GM19467 (cell line): Measurements from ENCODE around the gene ACO1.
"Not testable (repeated sequence)": the region's sequence is repeated elsewhere in the genome, so short reads cannot be mapped to it uniquely, and the experiment has no call there.

Experiments
- ATAC-seq: cut with Tn5 transposase; IDR thresholded peaks from one replicate; pipeline ENCODE4 v1.9.1; 2021; ENCODE audit warnings: mild to moderate bottlenecking, moderate library complexity; ENCODE audit not compliant: unreplicated experiment

ACO1 gene

GRCh38 chr9:32384364-32385151, at the start of gene ACO1:
Gene ACO1 (plus strand): TSS chr9:32384643. CDS start chr9:32405507, 20,864 bp downstream.
- ATAC-seq = peak; percentile 93

GRCh38 chr9:32334916-32335895, 49.2 kb upstream of the ACO1 start:
- no peak for ATAC-seq

GRCh38 chr9:32339424-32339823, 45.0 kb upstream of the ACO1 start:
- ATAC-seq = peak; percentile 94

GRCh38 chr9:32340361-32340760, 44.1 kb upstream of the ACO1 start:
- no peak for ATAC-seq

DNA sequence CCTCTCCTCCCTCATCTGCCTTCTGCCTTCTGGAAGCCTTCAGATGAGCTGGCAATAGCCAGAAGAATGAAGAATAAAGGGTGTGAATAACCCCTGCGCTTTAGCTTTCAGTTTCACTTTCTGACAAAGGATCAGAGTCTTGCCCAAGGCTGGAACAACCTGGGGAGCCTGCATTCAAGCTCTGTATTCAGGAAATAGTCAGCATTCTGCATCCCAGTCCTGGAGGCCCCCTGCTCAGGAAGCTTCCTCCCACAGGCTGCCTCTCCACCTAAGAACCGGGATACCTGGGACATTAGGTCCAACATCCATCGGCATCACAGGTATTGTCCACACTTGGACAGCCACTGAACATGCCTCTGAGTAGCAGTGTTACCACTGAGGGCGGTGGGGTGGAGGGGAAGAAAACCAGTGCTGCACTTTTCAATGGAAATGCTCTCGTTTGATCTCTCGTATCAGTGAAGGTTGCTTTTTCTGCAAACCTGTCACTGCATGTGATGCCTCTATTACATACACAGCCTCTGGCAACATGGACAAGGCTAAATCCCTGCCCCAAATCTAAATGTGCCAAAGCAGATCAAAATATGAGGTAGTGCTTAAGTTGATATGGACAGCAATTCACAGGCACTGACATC, 39.8 kb upstream of the ACO1 start:
- no peak for ATAC-seq

GRCh38 chr9:32345243-32345642, 39.2 kb upstream of the ACO1 start:
- no peak for ATAC-seq

DNA sequence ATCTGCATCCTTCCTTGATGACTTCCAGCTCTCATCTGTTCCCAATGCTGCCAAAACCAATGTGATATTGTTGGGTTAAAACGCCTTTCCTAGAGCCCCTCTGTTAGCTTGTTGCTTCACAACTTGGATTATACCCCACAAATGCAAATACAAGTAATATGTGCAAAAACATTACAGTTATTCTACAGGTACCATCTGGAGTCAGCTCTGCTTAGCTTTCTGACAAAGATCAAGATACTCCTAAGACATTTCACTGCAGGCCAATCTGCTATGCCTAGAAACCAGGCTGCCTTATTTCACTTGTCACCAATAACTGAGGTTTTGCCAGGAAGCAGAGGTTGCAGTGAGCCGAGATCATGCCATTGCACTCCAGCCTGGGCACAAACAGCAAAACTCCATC, 36.9 kb upstream of the ACO1 start:
- ATAC-seq = no peak

DNA sequence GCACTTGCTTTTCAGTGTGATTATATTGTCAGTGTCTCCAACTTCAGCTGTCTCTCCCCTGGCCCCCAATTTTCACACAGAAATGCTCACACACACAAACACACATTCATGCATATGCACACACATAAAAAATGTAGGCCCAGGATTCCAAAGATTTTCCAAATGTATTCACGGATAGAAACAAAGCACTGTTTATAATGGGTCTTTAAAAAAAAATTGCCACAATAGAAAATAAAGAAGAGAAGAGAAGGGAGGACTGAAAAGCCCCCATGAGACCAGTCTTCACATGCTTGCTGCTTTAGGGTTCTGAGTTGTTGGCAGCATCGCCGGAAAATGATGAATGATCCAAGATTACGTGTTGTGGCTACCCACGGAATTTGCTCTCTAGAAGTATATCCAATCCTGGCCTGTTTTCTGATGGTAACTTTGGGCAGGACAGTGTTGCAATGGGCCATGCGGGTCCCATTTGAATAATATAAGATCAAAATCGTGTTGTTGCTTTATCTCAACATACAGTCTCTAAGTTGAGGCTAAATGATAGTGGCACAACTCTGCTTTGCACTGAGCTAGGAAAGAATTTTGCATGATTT, 36.2 kb upstream of the ACO1 start:
- no peak for ATAC-seq

DNA sequence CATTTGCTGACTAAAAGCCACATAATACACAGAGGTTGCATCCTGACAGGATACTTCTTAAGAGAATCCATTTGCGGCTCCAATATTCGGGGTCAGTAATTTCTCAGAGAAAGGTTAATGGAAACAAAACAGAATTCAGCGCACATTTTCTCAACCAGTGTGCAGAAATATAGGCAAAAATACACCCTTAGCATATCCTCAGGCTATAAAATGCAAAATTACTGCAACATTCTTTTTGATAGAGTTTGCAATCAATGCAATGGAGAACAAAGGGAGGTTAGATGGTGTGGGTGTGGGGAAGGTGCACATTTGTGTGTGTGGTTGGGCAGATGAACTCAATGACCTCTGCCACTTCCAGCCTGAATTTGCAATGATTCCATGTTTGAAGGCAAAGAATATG, 35.4 kb upstream of the ACO1 start:
- ATAC-seq = no peak

DNA sequence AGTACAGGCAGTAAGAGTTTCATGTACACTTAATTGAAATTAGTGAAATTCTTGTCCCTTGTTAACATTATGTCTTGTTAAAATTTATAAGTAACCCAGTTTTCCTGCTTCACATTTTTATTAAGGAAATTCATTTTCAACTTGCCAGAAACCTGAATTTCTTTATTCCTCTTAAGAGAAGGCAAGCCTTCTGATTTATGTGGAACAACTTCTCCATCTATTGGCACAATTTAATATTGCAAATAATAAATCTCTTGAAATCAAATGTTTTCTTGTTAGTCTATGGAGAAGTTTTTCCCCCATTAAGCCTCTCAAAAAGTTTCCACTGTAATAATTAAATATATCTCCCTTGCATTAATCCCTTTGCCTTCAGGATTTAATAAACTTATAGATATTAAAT, 33.8 kb upstream of the ACO1 start:
- no peak for ATAC-seq

DNA sequence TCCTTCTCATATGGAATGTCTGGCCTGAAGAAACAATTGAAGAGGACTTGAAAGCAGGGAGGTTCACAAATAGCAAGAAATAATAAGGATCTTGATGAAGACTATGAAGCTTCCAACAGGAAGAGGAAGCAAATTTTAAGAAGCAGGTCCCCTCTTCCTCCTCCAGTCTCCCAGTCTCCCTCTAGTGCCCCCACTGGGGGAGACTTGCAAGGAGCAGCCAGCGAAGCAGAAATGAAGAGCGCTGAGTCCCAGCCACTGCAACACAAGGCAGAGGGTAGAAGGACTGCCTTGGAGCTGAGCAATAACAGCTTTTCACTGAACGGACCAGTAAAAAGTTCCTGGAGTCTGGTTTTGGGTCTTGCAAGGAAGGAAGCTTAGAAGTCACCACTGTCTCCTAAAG, 32.6 kb upstream of the ACO1 start:
- no peak for ATAC-seq

- ATAC-seq = not testable (repeated sequence)
Observed at GRCh38 chr9:32353476-32353875, 31.0 kb upstream of the ACO1 start.

GRCh38 chr9:32359452-32359851, 25.0 kb upstream of the ACO1 start:
- no peak for ATAC-seq

DNA sequence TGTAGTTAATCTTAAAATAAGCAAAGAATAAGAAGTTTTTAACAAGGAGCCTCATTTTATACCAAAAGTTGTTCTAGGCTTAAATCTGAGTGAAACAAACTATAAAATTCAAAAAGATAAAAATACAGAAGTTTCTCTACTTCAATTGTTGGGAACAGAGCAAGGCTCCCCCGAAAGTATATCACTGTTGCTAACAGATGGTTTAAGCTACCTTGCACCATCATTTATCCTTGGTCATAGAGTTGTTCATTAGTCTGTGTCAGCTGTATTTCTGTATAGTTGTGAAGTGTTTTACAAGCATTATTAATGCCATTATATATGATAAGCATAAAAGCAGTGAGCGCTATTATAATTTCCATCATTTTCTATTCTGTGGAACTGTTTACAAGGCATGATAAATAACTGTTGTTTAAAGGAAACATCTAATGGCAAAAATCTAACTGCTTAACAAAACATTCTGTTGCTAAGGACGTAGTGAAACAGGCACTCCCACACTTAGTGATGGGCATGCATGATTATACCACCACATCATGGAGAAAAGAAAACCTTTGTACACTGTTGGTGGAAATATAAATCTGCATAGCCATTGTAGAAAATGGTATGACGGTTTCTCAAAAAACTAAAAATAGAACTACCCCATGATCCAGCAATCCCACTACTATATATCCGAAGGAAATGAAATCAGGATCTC, 23.3 kb upstream of the ACO1 start:
- no peak for ATAC-seq

GRCh38 chr9:32371279-32371678, 13.2 kb upstream of the ACO1 start:
- no peak for ATAC-seq

DNA sequence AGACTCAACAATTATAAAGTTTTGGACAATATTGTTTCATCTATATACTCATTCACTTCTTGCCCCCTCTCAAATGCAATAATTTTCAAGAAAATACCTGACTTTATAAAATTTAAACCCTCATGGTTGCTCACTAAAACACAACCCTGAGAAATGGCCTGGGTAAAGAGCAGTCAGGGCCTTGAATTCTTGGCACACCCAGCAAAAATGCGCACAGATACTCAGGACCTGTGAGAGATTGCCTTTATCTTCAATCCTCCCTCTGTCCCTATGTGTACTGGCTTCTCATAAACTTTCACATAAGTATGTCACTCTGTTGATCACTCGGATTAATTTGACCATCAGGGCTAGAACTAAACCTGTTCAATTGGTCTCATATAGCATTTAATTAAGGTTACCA, 12.8 kb upstream of the ACO1 start:
- no peak for ATAC-seq

DNA sequence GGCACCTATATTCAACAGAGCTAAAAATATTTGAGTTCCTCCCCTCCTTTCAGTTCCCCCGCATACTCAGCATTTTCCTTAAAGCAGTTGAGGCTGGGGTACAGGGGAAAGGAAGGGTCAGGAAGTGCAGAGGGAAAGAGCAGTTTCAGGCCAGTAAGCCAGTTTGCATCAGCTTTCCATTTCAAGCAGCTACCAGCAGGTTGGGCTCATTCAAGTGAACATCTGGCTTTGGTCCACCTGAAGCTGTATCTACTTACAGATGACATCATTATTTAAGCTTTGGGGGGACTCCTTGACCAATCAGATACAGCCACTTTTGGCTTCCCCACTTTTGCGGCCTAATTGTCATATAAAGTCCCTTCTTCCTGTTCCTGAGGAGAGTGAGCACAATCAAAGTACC, 8.2 kb upstream of the ACO1 start:
- no peak for ATAC-seq

- peak; percentile 68 for ATAC-seq
Observed at GRCh38 chr9:32378496-32378895, 5.9 kb upstream of the ACO1 start.

GRCh38 chr9:32378993-32379729, 5.3 kb upstream of the ACO1 start:
- peak; percentile 76 for ATAC-seq

DNA sequence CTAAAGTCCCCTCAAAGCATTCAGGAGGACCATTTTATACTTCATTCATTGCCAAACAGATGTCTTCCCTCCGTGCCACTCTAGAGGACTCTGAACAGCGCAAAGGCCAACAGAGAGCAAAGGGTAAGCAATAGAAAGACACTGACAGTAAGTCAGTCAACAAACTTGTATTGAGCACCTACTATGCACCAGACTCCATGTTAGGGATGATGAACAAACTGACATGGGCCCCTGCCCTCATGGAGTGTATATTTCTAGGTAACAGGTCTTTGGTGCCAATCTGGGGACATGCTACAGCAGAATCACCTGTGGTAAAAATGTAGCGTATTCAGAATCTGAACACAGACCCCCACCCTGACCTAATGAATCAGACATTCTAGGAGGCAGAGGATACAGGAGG, 3.5 kb upstream of the ACO1 start:
- no peak for ATAC-seq
